ENCODE data around the gene BMERB1.
"Not testable (repeated sequence)": the region's sequence is repeated elsewhere in the genome, so short reads cannot be mapped to it uniquely, and the experiment has no call there.

Gene BMERB1

DNA sequence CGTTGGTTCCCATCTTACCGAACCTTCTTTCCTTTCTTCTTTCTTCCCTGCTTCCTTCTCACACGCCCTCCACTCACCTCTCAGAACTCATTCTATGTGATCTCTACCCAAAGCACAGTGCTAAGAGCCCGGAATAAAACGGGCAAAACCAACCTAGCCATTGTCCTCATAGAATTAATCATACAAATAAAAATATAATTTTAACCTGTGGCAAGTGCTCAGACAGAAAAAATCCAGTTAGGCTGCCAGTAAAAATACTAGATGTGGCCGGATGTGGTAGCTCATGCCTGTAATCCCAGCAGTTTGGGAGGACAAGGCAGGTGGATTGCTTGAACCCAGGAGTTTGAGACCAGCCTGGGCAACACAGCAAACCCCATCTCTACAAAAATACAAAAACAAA lies 27.0 kb downstream of the BMERB1 start:
- CTCF ChIA-PET = no interaction called here
- Mint-ChIP-seq H3K4me3 (no peak overlapping the region), H3K4me1 (no peaks in the 10 kb centered on the region), H3K27me3 (peaks cover 4% of the 10 kb centered on the region), H3K27ac (no peak overlapping the region), H3K36me3 (no peaks in the 10 kb centered on the region), H3K9me3 (no peaks in the 10 kb centered on the region)
- DNase-seq = no peak

DNA sequence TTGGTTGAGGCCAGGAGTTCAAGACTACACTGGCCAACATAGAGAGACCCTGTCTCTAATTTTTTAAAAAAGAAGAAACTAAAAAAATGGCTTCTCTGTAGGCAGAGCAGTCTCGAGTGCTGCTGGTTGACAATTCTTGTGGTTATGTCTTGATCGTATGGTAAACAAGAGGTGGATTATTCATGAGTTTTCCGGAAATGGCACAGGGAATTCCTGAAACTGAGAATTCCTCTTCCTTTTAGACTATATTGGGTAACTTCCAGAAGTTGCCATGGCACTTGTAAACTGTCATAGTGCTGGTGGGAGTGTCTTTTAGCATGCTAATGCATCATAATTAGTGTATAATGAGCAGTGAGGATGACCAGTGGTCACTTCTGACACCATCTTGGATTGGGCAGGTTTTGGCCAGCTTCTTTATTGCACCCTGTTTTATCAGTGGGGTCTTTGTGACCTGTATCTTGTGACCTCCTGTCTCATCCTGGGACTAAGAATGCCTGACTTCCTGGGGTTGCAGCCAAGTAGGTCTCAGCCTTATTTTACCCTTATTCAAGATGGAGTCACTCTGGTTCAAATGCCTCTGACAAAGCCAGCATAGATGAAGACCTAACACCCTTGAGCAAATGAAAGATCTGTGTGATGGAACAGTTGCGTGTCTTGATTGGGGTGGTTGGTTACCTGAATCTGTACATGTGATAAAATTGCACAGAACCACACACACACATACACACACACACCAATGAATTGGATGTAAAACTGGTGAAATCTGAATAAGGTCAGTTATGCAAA lies 30.2 kb downstream of the BMERB1 start:
- Mint-ChIP-seq H3K4me3 (no peak overlapping the region), H3K4me1 (no peaks in the 10 kb centered on the region), H3K27ac (no peak overlapping the region), H3K9me3 (no peaks in the 10 kb centered on the region), H3K36me3 (no peaks in the 10 kb centered on the region), H3K27me3 (peaks cover 12% of the 10 kb centered on the region)
- no peak for DNase-seq
- CTCF ChIA-PET = no interaction called here

DNA sequence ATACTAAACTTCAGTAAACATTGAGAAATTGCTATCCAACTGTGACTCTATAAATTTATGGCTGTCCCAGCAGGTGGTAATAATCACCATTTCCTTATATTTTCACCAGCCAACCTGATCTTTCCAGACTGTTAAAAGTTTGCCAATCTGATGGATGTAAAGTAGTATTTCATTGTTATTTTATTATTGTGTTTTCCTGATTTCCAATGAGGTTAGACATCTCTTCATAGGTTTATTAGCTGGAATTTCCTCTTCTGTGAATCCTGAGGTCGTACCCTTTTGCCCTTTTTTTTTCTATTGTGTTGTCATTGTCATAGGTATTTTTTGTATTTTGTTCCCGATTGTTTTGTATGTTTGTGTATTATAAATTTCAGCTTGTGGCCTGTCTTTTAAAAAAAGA lies 31.7 kb downstream of the BMERB1 start:
- H3K36me3 Mint-ChIP-seq = no peaks in the 10 kb centered on the region

DNA sequence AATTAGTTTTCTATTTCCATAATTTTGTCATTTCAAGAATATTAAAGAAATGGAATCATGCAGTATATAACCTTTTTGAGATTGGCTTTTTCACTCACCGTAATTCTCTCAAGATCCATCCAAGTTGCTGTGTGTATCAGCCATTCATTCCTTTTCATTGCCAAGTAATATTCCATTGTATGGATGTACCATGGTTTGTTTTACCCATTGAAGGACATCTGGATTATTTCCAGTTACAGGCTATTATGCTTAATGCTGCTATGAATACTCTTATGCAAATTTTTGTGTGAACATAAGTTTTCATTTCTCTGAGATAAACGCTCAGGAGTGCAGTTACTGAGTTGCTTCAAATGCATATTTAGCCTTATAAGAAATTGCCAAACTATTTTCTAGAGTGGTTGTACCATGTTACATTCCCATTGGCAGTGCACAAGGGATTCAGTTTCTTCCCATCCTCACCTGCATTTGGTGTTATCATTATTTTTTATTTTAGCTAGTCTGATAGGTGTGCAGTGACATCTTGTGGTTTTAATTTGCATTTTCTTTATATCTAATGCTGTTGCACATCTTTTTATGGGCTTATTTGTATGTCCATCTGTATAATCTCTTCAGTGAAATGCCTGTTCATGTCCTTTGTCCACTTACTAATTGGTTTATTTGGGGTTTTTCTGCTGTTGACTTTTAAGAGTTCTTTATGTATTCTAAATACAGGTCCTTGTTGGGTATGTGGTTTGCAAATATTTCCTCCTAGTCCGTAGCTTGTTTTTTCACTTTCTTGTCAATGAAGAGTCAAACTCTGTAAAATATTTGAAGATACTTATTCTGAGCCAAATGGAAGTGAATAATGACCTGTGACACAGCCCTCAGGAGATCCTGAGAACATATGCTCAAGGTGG lies 32.7 kb downstream of the BMERB1 start:
- peaks cover 19% of the 10 kb centered on the region for H3K27me3 Mint-ChIP-seq
- CTCF ChIA-PET = interaction anchor here (0.8 kb wide), 1 partner anchor 409 kb away, joined by 3 read pairs; no protein-coding TSS in a partner anchor
- no peak overlapping the region for H3K27ac Mint-ChIP-seq
- H3K4me1 Mint-ChIP-seq = no peaks in the 10 kb centered on the region
- H3K36me3 Mint-ChIP-seq = no peaks in the 10 kb centered on the region
- H3K4me3 Mint-ChIP-seq = no peak overlapping the region
- H3K9me3 Mint-ChIP-seq = no peaks in the 10 kb centered on the region
- DNase-seq = no peak

More for the DNA sequence above, 31.7 kb downstream of the BMERB1 start:
- Mint-ChIP-seq H3K4me3 (no peak overlapping the region), H3K27ac (no peak overlapping the region), H3K9me3 (no peaks in the 10 kb centered on the region), H3K4me1 (no peaks in the 10 kb centered on the region), H3K27me3 (peaks cover 16% of the 10 kb centered on the region)
- no peak for DNase-seq
- CTCF ChIA-PET = interaction anchor here (1.0 to 1.4 kb wide), 2 partner anchors 40 to 721 kb away, joined by 3 to 4 read pairs; no protein-coding TSS in a partner anchor

DNA sequence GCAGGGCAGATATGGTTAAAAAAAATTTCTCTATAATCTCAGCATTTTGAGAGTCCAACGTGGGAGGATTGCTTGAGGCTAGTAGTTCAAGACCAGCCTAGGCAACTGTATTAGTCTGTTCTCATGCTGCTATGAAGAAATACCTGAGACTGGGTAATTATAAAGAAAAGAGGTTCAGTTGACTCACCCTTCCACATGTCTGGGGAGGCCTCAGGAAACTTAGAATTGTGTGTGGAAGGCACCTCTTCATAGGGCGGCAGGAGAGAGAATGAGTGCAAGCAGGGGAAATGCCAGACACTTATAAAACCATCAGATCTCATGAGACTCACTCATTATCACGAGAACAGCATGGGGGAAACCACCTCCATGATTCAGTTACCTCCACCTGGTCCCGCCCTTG lies 42.6 kb downstream of the BMERB1 start:
- H3K9me3 Mint-ChIP-seq, H3K4me1 Mint-ChIP-seq, CTCF ChIA-PET, H3K27me3 Mint-ChIP-seq, H3K4me3 Mint-ChIP-seq, H3K36me3 Mint-ChIP-seq, DNase-seq, H3K27ac Mint-ChIP-seq: not testable (repeated sequence)

DNA sequence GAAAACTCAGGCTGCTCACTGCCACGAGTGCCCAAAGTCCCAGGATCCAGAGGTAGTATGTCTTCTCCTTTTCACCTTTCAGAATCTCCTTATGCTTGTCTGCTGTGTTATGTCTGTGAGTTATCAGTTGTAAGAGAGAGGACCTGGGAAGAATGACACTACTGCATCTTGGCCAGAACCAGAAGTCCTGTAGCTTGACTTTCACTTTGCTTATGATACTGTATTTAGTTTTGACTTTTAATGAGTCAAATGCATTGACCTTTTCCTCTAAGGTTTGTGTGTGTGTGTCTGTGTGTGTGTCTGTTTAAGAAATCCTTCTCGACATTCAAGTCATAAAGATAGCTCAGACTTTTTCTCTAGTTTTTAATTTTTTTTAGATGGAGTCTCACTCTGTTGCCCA lies 43.4 kb downstream of the BMERB1 start:
- H3K36me3 Mint-ChIP-seq = no peaks in the 10 kb centered on the region
- peaks cover 5% of the 10 kb centered on the region for H3K27me3 Mint-ChIP-seq
- H3K4me1 Mint-ChIP-seq = peaks cover 5% of the 10 kb centered on the region
- H3K27ac Mint-ChIP-seq = no peak overlapping the region
- peaks cover 5% of the 10 kb centered on the region for H3K9me3 Mint-ChIP-seq
- no peak for DNase-seq
- H3K4me3 Mint-ChIP-seq = no peak overlapping the region
- CTCF ChIA-PET = no interaction called here

DNA sequence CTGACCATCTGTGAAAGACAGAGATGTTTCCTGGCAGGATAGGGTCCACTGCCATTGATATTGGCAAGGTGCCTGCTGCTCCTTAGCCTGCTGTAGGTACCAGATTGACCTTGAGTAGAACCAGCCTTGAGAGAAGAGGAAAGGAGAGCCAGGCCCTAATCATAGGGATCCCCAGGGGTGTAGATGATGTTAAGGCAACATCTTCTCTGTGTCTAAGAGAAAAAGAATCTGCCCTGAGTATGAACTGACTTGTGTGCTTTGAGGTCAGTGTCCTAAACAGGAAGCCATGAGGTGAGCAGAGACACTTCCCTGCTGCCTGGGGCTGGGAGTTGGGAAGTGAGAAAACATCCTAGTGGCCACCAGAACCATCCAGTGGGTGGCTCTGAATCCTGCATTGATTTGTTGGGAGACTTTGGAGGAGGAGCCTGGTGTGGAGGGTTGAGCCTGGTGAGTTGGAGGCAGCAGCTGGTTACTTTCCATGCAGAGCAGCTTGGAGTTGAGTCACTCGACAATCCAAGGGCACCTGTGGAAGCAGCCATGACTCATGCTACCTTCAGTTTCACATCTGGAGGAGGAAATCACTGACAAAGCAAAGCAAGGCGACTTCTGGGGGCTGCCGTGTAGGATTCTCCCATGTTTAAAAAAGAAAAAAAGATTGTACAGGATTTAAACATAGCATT lies 47.8 kb downstream of the BMERB1 start:
- no peaks in the 10 kb centered on the region for H3K27me3 Mint-ChIP-seq
- DNase-seq = peak; percentile 31
- H3K27ac Mint-ChIP-seq = no peak overlapping the region
- peaks cover 5% of the 10 kb centered on the region for H3K4me1 Mint-ChIP-seq
- no peaks in the 10 kb centered on the region for H3K36me3 Mint-ChIP-seq
- H3K4me3 Mint-ChIP-seq = no peak overlapping the region
- H3K9me3 Mint-ChIP-seq = no peaks in the 10 kb centered on the region
- CTCF ChIA-PET = no interaction called here

DNA sequence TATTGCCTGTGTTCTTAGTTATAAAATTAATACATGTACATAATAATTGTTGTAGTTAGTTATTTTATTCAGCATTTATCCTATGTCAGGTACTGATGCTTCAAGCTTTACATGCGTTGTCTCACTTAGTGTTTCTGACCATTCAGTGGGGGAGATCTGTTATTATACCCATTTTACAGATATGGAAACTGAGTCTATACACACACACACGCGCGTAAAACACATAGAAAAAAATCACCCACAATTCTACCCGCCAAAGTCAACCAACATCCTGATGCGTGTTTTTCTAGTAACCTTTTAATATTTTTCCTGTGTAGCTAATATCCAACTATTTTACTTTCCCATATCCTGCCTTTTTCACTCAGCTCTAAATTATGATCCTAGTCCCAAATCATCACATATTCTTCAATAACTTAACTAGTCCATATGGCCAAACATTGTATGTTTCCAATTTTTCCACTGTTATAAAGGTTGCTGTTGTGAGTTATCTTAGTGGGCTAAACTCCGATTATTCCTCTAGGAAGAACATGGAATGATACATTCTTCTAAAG lies 48.4 kb downstream of the BMERB1 start:
- CTCF ChIA-PET = no interaction called here
- Mint-ChIP-seq H3K27me3 (no peaks in the 10 kb centered on the region), H3K36me3 (no peaks in the 10 kb centered on the region), H3K4me1 (peaks cover 5% of the 10 kb centered on the region), H3K27ac (no peak overlapping the region), H3K9me3 (no peaks in the 10 kb centered on the region), H3K4me3 (no peak overlapping the region)
- no peak for DNase-seq

DNA sequence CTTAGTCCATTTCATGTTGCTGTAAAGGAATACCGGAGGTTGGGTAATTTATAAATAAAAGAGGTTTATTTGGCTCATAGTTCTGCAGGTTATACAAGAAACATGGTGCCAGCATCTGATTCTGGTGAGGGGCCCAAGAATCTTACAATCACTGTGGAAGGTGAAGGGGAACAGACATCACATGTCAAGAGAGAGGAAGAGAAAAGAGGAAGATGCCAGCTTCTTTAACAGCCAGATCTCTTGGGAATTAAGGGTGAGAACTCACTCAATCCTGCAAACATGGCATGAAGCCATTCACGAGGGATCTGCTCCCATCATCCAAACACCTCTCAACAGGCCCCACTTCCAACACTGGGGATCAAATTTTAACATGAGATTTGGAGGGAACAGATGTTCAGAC lies 49.5 kb downstream of the BMERB1 start:
- Mint-ChIP-seq H3K9me3 (no peaks in the 10 kb centered on the region), H3K27ac (no peak overlapping the region), H3K4me1 (peaks cover 5% of the 10 kb centered on the region), H3K36me3 (no peaks in the 10 kb centered on the region), H3K27me3 (no peaks in the 10 kb centered on the region), H3K4me3 (no peak overlapping the region)
- no peak for DNase-seq
- CTCF ChIA-PET = no interaction called here

DNA sequence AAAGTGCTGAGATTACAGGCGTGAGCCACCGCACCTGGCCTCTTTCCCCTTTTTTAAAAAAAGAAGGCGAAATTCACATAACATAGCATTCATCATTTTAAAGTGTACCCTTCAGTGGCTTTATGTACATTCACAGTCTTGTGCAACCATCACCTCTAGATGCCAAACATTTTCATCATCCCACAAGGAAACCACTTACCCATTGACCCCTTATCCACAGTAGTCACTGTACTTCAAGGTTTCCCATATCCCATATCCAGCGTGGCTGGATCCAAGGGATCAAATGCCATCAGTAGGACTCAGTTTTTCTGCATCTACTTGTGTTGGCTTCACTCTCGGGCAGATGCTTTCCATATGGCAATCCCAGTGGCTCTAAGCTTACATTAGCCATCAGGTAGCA lies 50.3 kb downstream of the BMERB1 start:
- no peaks in the 10 kb centered on the region for H3K36me3 Mint-ChIP-seq
- H3K9me3 Mint-ChIP-seq = no peaks in the 10 kb centered on the region
- CTCF ChIA-PET = no interaction called here
- DNase-seq = no peak
- H3K27ac Mint-ChIP-seq = no peak overlapping the region
- peaks cover 5% of the 10 kb centered on the region for H3K4me1 Mint-ChIP-seq
- H3K4me3 Mint-ChIP-seq = no peak overlapping the region
- no peaks in the 10 kb centered on the region for H3K27me3 Mint-ChIP-seq

DNA sequence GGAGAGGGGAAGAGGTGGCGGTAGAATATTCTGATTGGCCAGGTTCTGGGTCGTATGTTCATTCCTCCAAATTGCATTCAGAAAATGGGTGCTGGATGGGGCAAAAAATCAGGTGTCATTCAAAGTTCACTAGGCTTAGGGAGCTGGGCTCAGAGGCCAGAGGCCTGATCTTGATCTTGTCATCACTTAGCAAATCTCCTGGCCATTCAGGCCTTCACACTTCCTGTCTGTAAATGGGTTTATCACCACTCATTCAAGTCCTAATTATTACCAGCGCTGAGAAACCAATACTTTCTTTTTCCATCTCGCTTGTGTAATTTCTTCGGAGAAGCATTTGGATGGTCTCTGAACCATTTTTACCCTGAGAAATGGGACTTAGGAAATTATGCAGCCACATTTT lies 50.8 kb downstream of the BMERB1 start:
- Mint-ChIP-seq H3K27me3 (peaks cover 3% of the 10 kb centered on the region), H3K36me3 (no peaks in the 10 kb centered on the region), H3K4me1 (peaks cover 5% of the 10 kb centered on the region), H3K27ac (no peak overlapping the region), H3K9me3 (no peaks in the 10 kb centered on the region), H3K4me3 (no peak overlapping the region)
- DNase-seq = no peak
- CTCF ChIA-PET = no interaction called here

DNA sequence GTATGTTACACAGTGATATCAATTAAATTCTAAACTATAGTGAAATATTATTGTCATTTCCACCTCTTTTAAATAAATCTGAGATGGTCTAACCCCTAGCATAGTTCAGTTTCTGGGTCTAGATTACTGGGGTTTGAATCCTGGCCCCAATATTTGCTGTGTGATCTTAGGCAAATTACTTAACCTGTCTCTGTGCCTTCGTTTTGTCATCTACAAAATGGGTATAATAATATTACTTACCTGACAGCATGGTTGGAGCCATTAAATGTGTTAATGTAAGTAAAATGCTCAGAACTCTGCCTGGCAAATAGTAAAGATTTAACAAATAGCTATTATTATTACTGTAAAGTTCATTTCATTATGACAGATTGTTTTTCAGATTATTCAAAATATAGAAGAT lies 52.3 kb downstream of the BMERB1 start:
- CTCF ChIA-PET = no interaction called here
- Mint-ChIP-seq H3K36me3 (no peaks in the 10 kb centered on the region), H3K4me3 (no peak overlapping the region), H3K9me3 (no peaks in the 10 kb centered on the region), H3K4me1 (peaks cover 5% of the 10 kb centered on the region), H3K27me3 (peaks cover 3% of the 10 kb centered on the region), H3K27ac (no peak overlapping the region)
- DNase-seq = no peak

DNA sequence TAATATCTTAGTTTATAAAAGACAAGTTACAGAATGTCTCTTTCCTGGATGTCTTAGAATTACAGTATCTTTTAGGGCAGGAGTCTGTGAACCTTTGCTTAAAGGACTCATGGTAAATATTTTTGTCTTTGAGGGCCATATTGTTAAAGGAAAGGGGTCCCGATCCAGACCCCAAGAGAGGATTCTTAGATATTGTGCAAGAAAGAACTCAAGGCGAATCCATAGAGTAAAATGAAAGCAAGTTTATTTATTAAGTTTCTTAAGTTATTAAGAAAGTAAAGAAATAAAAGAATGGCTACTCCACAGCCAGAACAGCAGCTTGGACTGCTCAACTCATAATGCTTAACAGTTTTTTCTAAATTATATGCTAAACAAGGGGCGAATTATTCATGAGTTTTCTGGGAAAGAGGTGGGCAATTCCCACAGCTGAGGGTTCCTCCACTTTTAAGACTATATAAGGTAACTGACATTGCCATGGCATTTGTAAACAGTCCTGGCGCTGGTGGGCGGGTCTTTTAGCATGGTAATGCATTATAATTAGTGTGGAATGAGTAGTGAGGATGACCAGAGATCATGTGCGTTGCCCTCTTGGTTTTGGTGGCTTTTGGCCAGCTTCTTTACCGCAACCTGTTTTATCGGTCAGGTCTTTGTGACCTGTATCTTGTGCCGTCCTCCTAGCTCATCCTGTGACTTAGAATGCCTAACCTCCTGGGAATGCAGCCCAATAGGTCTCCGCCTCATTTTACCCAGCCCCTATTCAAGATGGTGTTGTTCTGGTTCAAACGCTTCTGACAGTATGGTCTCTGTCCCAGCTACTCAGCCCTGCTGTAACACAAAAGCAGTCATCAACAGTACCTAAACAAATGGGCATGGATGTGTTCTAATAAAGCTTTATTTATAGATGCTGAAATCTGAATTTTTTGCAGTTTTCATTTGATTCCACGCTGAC lies 53.2 kb downstream of the BMERB1 start:
- no peaks in the 10 kb centered on the region for H3K9me3 Mint-ChIP-seq
- no peaks in the 10 kb centered on the region for H3K4me1 Mint-ChIP-seq
- H3K27ac Mint-ChIP-seq = no peak overlapping the region
- CTCF ChIA-PET = no interaction called here
- H3K27me3 Mint-ChIP-seq = peaks cover 3% of the 10 kb centered on the region
- H3K36me3 Mint-ChIP-seq = no peaks in the 10 kb centered on the region
- DNase-seq = no peak
- no peak overlapping the region for H3K4me3 Mint-ChIP-seq

Measured in activated naive CD4-positive, alpha-beta T cell treated with anti-CD3 and anti-CD28 coated beads, Interleukin-2, amount 10 ng/mL, durations not matched to agents 7 days and 5 days (primary cell).